ENCODE data around the gene SULT1C2. TPM values are rescaled to one million over a fixed set of nuclear protein-coding genes. Genes with fewer than 3 reads are reported as not detected.
"Not testable (repeated sequence)": the region's sequence is repeated elsewhere in the genome, so short reads cannot be mapped to it uniquely, and the experiment has no call there.

Gene SULT1C2
- total and polyA plus RNA-seq, 2 of the 4 experiments (the other 2 are of a cell fraction), result 0.09 TPM; not detected in 1

GRCh38 chr2:108284566-108284965 is 4.1 kb upstream of the SULT1C2 start:
- H3K9me1 ChIP-seq (ENCODE audit: insufficient read depth, low read length); H3K23ac ChIP-seq (ENCODE audit: low read depth, low read length); POLR2A ChIA-PET (ENCODE audit: unreplicated experiment); H3K36me3 ChIP-seq (ENCODE audit: control insufficient read depth, insufficient read depth, low read length); H4K20me1 ChIP-seq (ENCODE audit: insufficient read depth, low read length); H3K56ac ChIP-seq (ENCODE audit: extremely low read depth, insufficient read depth, low read length); H3K79me1 ChIP-seq (ENCODE audit: low read depth in 1 of 2, low read length in 2 of 2); H3K4me2 ChIP-seq (ENCODE audit: low read depth, low read length); DNase-seq; H2BK5ac ChIP-seq (ENCODE audit: low read depth, low read length, poor library complexity, severe bottlenecking); H2AK9ac ChIP-seq (replicated peaks; ENCODE audit: low read depth, low read length, poor library complexity); H4K8ac ChIP-seq (ENCODE audit: low read depth in 2 of 2, low read length in 2 of 2); H4K5ac ChIP-seq (ENCODE audit: low read depth, low read length); H3K4me3 ChIP-seq (ENCODE audit: insufficient read depth, low read depth, low read length); H3K18ac ChIP-seq (ENCODE audit: low read depth, low read length); H3K4ac ChIP-seq (ENCODE audit: low read depth, low read length); H2BK20ac ChIP-seq (ENCODE audit: low read depth, low read length); dilution Hi-C loops (cut with HindIII; ENCODE audit: low sequenced_read_pairs, unreplicated experiment); H2BK15ac ChIP-seq (ENCODE audit: low read depth, low read length); H2AFZ ChIP-seq (replicated peaks; ENCODE audit: low read length, poor library complexity); H3K27ac ChIP-seq (ENCODE audit: insufficient read depth, low read length); H2BK120ac ChIP-seq (ENCODE audit: low read depth, low read length); H3K4me1 ChIP-seq (ENCODE audit: control insufficient read depth, insufficient read depth, low read length); H2AK5ac ChIP-seq (ENCODE audit: low read depth, low read length); H3K14ac ChIP-seq (replicated peaks; ENCODE audit: low read depth, low read length); intact Hi-C loops (cut with micrococcal nuclease); BruUV-seq (replicated peaks); H4K91ac ChIP-seq (ENCODE audit: insufficient read depth, low read depth, low read length); H3K9me3 ChIP-seq (ENCODE audit: control insufficient read depth, insufficient read depth, low read length); CTCF ChIA-PET; H3K9ac ChIP-seq (ENCODE audit: low read depth, low read length); in situ Hi-C loops (cut with MboI; ENCODE audit: low sequenced_read_pairs); ATAC-seq (ENCODE audit: low read depth): not testable (repeated sequence)
- no CpG with 5 or more reads among the region's 7 CpGs for WGBS, 2 experiments (ENCODE audit: extremely low coverage in 2 of 2, insufficient read length in 1 of 2)
- peaks cover 19% of the 10 kb centered on the region for H3K27me3 ChIP-seq (ENCODE audit: control insufficient read depth, insufficient read depth, low read length)
